Neural crest cell (in vitro differentiated cells): ENCODE measurements around the gene XYLT2. TPM values are rescaled to one million over a fixed set of nuclear protein-coding genes. Genes with fewer than 3 reads are reported as not detected.

ENCODE experiments used
- DNase-seq: peaks from one replicate; pipeline ENCODE4 v3.0.0; 2021; ENCODE audit warnings: low read depth, mixed read lengths, low spot score
- H3K27ac Mint-ChIP-seq: one replicate; pipeline ENCODE4 v1.8.0; 2021; ENCODE audit warnings: mild to moderate bottlenecking, mixed read lengths; ENCODE audit not compliant: unreplicated experiment
- H3K27me3 Mint-ChIP-seq: 2 replicates; pipeline ENCODE4 v1.8.0; 2021; ENCODE audit warnings: low read depth, mild to moderate bottlenecking, mixed read lengths
- H3K36me3 Mint-ChIP-seq: 2 replicates; pipeline ENCODE4 v1.8.0; 2021; ENCODE audit warnings: low read depth, mild to moderate bottlenecking, mixed read lengths
- H3K4me1 Mint-ChIP-seq: 2 replicates; pipeline ENCODE4 v1.8.0; 2021; ENCODE audit warnings: mixed read lengths
- H3K4me3 Mint-ChIP-seq: one replicate; pipeline ENCODE4 v1.8.0; 2021; ENCODE audit warnings: mild to moderate bottlenecking, mixed read lengths
- H3K9me3 Mint-ChIP-seq: 2 replicates; pipeline ENCODE4 v1.8.0; 2021; ENCODE audit warnings: mixed read lengths
- total RNA-seq: library from RNA; stranded (reverse); gene quantifications from 2 replicates; pipeline ENCODE4 v1.2.1, GENCODE V29; 2021
- TF ChIP-seq, protein P1 (sequence below): fragments of 200-600 bp; sonication (generic); conservative IDR thresholded peaks from 2 replicates; pipeline ENCODE4 v1.5.0; 2021; ENCODE audit warnings: antibody characterized with exemption, mild to moderate bottlenecking

Gene XYLT2
- total RNA-seq, 1 donor from 2014 or later, result 23.4 TPM

DNA sequence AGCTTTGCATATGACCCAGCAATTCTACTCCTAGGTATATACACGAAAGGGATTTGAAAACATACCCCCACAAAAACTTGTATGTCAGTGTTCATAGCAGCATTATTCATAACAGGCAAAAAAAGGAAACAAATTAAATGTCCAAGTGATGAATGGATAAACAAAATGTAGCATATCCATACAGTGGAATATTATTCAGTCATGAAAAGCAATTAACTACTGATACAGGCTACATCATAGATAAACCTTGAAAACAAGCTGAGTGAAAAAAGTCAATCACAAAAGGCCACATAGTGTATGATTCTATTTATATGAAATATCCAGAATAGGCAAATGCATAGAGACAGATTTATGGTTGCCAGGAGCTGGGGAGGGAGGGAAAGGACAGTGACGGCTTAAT is 27.8 kb downstream of the XYLT2 start:
- peaks cover 27% of the 10 kb centered on the region for H3K4me1 Mint-ChIP-seq
- peaks cover 10% of the 10 kb centered on the region for H3K36me3 Mint-ChIP-seq
- TF ChIP-seq, protein P1, sequence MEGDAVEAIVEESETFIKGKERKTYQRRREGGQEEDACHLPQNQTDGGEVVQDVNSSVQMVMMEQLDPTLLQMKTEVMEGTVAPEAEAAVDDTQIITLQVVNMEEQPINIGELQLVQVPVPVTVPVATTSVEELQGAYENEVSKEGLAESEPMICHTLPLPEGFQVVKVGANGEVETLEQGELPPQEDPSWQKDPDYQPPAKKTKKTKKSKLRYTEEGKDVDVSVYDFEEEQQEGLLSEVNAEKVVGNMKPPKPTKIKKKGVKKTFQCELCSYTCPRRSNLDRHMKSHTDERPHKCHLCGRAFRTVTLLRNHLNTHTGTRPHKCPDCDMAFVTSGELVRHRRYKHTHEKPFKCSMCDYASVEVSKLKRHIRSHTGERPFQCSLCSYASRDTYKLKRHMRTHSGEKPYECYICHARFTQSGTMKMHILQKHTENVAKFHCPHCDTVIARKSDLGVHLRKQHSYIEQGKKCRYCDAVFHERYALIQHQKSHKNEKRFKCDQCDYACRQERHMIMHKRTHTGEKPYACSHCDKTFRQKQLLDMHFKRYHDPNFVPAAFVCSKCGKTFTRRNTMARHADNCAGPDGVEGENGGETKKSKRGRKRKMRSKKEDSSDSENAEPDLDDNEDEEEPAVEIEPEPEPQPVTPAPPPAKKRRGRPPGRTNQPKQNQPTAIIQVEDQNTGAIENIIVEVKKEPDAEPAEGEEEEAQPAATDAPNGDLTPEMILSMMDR, result no peak
- H3K27me3 Mint-ChIP-seq, result no peaks in the 10 kb centered on the region
- H3K9me3 Mint-ChIP-seq, result no peaks in the 10 kb centered on the region
- H3K4me3 Mint-ChIP-seq, result peak overlapping the region; percentile 98
- H3K27ac Mint-ChIP-seq, result no peak overlapping the region
- no peak for DNase-seq

DNA sequence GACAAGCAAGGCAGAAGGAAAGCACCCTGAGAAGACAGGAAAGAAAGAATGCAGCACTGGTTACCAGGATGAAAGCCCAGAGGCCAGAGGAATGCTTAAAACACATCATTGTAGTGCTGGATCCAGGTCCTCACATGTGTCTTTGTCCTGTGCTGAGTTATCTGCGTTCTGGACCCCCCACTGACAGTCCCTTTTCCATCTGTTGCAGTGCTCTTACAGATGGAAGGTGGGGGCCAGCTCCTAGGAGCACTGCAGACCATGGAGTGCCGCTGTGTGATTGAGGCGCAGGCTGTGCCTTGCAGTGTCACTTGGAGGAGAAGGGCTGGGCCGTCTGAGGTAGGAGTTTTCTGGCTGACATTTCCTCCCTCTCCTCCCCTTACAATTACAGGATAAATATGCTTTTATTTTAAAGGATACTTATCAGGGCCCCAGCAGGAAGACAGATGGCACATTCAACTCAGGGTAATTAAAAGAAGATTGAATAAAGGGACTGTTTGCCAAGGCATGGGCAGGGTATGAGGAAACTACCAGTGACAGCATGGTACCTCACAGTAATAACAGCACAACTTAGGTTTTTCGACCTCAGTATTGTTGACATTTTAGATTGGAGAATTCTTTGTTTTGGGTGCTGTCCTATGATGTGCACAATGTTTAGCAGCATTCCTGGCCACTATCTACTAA is 30.1 kb downstream of the XYLT2 start:
- Mint-ChIP-seq H3K36me3 (peaks cover 13% of the 10 kb centered on the region), H3K27me3 (no peaks in the 10 kb centered on the region), H3K4me3 (peak overlapping the region; percentile 69), H3K9me3 (no peaks in the 10 kb centered on the region), H3K27ac (no peak overlapping the region), H3K4me1 (peaks cover 27% of the 10 kb centered on the region)
- TF ChIP-seq, protein P1, result no peak
- no peak for DNase-seq

DNA sequence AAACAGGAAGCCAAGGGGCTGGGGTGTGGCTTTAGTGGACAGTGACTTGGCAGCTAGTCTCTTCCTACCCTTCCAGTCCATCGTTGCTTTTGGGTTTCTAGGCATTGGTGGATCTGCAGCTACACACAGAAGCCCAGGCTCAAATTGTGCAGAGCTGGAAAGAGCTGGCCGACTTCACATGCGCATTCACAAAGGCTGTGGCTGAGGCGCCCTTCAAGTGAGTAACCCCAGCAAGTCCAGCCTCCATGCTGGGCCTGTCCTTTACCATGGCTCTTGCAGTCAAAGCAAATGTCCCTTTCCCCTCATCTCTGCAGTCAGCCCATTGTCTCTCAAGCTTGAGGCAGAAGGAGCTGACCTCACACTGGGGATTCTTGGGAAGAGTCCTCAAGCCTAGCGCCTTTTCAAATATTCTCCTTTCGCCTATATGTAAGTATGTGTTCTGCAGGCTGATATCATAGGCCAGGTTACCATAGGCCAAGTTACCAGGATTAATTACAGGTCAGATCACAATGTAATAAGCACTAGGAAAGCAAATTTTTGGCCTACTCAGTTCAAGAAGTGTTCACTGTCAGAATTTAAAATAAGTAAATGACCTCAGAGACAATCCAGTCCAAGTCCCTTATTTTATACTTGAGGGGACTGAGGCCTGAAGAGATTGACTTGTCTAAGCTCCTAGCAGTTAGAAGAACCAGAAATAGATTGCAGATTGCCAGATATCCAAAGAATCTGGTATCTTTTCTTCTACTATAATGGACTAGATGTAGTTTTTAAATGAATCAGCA is 33.6 kb downstream of the XYLT2 start:
- no peak for DNase-seq
- Mint-ChIP-seq H3K27ac (no peak overlapping the region), H3K9me3 (no peaks in the 10 kb centered on the region), H3K27me3 (no peaks in the 10 kb centered on the region), H3K36me3 (peaks cover 15% of the 10 kb centered on the region), H3K4me1 (no peaks in the 10 kb centered on the region), H3K4me3 (no peak overlapping the region)
- TF ChIP-seq, protein P1, result no peak

DNA sequence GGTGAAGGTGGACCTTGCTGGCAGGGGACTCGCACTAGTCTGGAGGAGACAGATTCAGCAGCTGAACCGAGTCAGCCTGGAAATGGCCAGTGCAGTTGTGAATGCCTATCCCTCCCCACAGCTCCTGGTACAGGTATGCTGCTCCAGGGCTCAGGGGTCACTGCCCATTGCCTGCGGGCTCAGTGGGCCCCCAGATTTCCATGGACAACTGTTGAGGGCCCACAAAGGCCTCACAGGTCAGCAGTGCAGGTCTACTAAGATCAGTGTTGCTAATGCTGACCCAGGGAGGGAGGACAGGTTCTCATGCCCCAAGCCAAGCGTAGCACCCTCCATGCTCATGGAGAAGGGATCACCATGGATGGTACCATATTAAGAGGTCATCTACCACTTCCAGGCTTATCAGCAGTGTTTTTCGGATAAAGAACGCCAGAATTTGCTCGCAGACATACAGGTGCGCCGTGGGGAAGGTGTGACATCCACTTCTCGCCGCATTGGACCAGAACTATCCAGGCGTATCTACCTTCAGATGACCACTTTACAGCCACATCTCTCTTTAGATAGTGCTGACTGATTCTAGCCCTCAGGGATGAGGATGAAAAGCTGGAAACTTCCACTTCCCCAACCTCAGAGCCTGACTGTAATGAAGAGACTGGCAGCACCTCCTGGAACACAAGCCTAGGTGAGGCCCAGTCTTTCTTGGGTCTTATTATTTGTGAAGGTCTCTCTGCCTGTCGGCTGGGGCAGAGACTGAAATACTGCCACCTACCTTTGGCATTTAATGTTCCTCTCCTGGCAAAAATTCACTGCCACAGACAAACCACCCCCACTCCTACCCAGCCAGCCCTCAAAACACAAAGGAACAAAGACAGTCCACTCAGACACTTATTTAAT is 34.7 kb downstream of the XYLT2 start:
- Mint-ChIP-seq H3K4me1 (no peaks in the 10 kb centered on the region), H3K4me3 (no peak overlapping the region), H3K9me3 (no peaks in the 10 kb centered on the region), H3K27me3 (no peaks in the 10 kb centered on the region), H3K36me3 (peaks cover 17% of the 10 kb centered on the region), H3K27ac (no peak overlapping the region)
- TF ChIP-seq, protein P1, result no peak
- DNase-seq, result no peak

DNA sequence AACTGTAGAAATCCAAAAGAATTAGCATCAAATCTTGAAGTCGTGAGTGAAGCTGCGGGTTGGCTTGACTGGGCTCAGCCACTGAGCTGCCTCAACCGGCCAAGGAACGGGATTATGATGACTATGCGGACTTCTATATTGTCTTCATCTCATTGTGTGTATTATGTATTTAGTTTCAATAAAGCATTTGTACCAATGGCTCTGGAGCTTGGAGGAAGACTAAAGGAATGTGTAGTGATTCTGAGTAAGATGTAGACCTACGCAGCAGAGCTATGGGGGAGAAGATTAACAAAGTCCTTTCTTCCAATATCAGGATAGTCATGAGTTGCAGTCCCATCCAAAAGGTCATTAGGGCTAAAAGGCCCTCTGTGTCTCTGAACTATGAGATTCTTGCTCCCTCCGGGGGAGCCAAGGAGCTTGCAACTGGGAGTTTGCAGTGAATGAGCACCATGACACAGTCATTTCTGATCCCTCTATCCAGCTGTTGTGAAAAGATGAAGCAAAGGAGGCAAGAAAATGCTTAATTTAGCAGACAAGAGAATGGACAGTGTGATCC is 35.4 kb downstream of the XYLT2 start:
- H3K27me3 Mint-ChIP-seq, result no peaks in the 10 kb centered on the region
- TF ChIP-seq, protein P1, result no peak
- no peak overlapping the region for H3K27ac Mint-ChIP-seq
- DNase-seq, result no peak
- no peaks in the 10 kb centered on the region for H3K4me1 Mint-ChIP-seq
- peaks cover 18% of the 10 kb centered on the region for H3K36me3 Mint-ChIP-seq
- no peaks in the 10 kb centered on the region for H3K9me3 Mint-ChIP-seq
- no peak overlapping the region for H3K4me3 Mint-ChIP-seq
